Uterus (tissue), 4 donors: ENCODE measurements around the gene EPYC. TPM values are rescaled to one million over a fixed set of nuclear protein-coding genes. Genes with fewer than 3 reads are reported as not detected.

Experiments used
- DNase-seq, 2 donors: peaks; one replicate each; pipeline ENCODE4 v3.0.0-alpha.2; 2019 to 2020
- H3K27ac ChIP-seq, 2 donors: fragments of 200-600 bp; sonication (generic); 1 replicate in 1 of 2; 2 replicates in 1 of 2; pipeline ENCODE4 v1.5.1; 2016 to 2018
- H3K27me3 ChIP-seq, 2 donors: fragments of 200-600 bp; sonication (generic); one replicate each; pipeline ENCODE4 v1.5.1; 2018 to 2019; ENCODE audit warnings: control low read depth in 1 of 2
- H3K36me3 ChIP-seq, 2 donors: fragments of 200-600 bp; sonication (generic); one replicate each; pipeline ENCODE4 v1.5.1; 2019; ENCODE audit warnings: control low read depth in 1 of 2
- H3K4me1 ChIP-seq, 2 donors: fragments of 200-600 bp; sonication (generic); one replicate each; pipeline ENCODE4 v1.5.1; 2018 to 2019; ENCODE audit warnings: control low read depth in 1 of 2
- H3K4me3 ChIP-seq, 2 donors: fragments of 200-600 bp; sonication (generic); 1 replicate in 1 of 2; 2 replicates in 1 of 2; pipeline ENCODE4 v1.5.1; 2018 to 2019; ENCODE audit warnings: mild to moderate bottlenecking in 1 of 2
- H3K9me3 ChIP-seq, 2 donors: fragments of 200-600 bp; sonication (generic); one replicate each; pipeline ENCODE4 v1.5.1; 2019; ENCODE audit warnings: control low read depth in 1 of 2
- POLR2A ChIP-seq, 2 donors: fragments of 450-650 bp; IDR thresholded peaks; one replicate each; pipeline ENCODE4 v1.6.1; 2016; ENCODE audit warnings: antibody characterized with exemption in 2 of 2, mild to moderate bottlenecking in 1 of 2, moderate library complexity in 1 of 2
- intact Hi-C: fragments of 100-400 bp; cut with DNase I; formaldehyde crosslinking; loops from one replicate; pipeline ENCODE4 v1.15.1; 2023; ENCODE audit warnings: low total_unique reads
- total RNA-seq, 4 donors: library from RNA; depleted of rRNA in 3 of 4; stranded (reverse); fragments of >200 nt in 3 of 4; gene quantifications; one replicate each; pipeline versions ENCODE4 v1.1.0 to v1.2.4, GENCODE V29; 2014 to 2023
- TF ChIP-seq, protein P1 (sequence below), 4 experiments: fragments of 200-600 bp in 2 of 4; fragments of 450-650 bp in 2 of 4; sonication (generic) in 2 of 4; IDR thresholded peaks; one replicate each; pipeline ENCODE4 v1.5.1; 2016 to 2019; ENCODE audit warnings: antibody characterized with exemption in 4 of 4, mild to moderate bottlenecking in 2 of 4, moderate library complexity in 1 of 4
- donor health status: DM: yes; HTN: yes; CAD: no.

EPYC gene
- total RNA-seq, 4 donors from 2014 or later, result 0.14 TPM; not detected in 3

DNA sequence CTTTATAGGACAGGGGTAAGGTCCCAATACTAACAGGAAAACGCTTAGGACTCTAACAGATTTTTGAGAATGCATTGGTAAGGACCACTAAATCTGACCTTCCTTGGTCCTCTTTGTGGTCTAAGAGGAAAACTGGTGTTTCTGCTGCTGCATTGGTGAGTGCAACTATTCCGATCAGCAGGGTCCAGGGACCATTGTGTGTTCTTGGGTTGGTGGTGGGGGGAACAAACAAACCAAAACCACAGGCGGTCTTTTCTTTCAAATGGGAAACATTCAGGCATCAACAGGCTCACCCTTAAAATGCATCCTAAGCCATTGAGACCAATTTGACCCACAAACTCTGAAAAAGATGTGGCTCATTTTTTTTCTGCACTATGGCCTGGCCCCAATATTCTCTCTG lies 20.7 kb downstream of the EPYC start:
- Histone ChIP-seq H3K36me3 (no peaks in the 10 kb centered on the region), H3K27ac (no peak overlapping the region), H3K4me1 (no peaks in the 10 kb centered on the region), H3K27me3 (no peaks in the 10 kb centered on the region), H3K4me3 (no peak overlapping the region), H3K9me3 (no peaks in the 10 kb centered on the region)
- DNase-seq, result no peak
- intact Hi-C loops, result no loop called here
- TF ChIP-seq, protein P1, sequence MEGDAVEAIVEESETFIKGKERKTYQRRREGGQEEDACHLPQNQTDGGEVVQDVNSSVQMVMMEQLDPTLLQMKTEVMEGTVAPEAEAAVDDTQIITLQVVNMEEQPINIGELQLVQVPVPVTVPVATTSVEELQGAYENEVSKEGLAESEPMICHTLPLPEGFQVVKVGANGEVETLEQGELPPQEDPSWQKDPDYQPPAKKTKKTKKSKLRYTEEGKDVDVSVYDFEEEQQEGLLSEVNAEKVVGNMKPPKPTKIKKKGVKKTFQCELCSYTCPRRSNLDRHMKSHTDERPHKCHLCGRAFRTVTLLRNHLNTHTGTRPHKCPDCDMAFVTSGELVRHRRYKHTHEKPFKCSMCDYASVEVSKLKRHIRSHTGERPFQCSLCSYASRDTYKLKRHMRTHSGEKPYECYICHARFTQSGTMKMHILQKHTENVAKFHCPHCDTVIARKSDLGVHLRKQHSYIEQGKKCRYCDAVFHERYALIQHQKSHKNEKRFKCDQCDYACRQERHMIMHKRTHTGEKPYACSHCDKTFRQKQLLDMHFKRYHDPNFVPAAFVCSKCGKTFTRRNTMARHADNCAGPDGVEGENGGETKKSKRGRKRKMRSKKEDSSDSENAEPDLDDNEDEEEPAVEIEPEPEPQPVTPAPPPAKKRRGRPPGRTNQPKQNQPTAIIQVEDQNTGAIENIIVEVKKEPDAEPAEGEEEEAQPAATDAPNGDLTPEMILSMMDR (IDR thresholded peaks at IDR 0.05), result no peak
- TF ChIP-seq POLR2A (IDR thresholded peaks at IDR 0.05), result no peak

DNA sequence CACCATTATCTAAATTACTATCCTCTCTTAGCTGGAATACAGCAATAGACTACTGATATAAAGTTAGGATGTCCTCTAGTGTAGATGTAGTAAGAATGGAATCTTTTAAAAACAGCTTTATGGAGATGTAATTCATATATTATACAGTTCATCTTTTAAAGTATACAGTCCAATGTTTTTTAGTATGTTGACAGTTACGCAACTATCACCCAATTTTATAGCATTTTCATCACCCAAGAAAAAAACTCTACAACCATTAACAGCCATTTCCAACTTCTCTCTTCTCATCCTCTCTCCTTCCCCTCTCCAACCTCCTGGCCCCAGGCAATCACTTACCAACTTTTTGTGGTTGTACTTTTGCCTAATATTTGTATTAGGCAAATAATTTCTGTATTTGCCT lies 22.6 kb downstream of the EPYC start:
- Histone ChIP-seq H3K4me3 (no peak overlapping the region), H3K4me1 (no peaks in the 10 kb centered on the region), H3K27ac (no peak overlapping the region), H3K36me3 (no peaks in the 10 kb centered on the region), H3K27me3 (no peaks in the 10 kb centered on the region), H3K9me3 (no peaks in the 10 kb centered on the region)
- TF ChIP-seq, protein P1 (IDR thresholded peaks at IDR 0.05), result no peak
- TF ChIP-seq POLR2A (IDR thresholded peaks at IDR 0.05), result no peak
- no peak for DNase-seq
- intact Hi-C loops, result no loop called here

DNA sequence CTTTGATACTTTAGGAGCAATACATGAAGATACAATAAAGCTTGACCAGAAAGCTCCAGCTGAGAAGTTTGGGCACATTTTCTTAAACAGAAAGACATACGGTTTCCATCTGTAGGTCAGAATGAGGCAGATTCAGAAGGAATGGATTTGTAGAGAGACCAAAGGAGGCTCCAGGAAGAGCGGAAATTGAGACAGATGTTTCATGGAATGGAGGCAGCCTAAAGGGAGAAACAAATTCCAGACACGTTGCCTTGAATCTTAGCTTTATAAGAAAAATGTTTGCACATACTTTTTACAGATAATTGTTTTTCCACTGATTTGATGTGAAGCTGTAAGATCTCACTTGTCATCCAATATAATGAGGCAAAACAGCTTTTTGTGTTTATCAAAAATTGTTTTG lies 24.8 kb downstream of the EPYC start:
- Histone ChIP-seq H3K4me3 (no peak overlapping the region), H3K36me3 (no peaks in the 10 kb centered on the region), H3K27me3 (no peaks in the 10 kb centered on the region), H3K27ac (peak overlapping the region; percentile 64 to 69), H3K4me1 (no peaks in the 10 kb centered on the region), H3K9me3 (no peaks in the 10 kb centered on the region)
- TF ChIP-seq, protein P1 (IDR thresholded peaks at IDR 0.05), result no peak
- TF ChIP-seq POLR2A (IDR thresholded peaks at IDR 0.05), result no peak
- DNase-seq, result no peak
- intact Hi-C loops, result loop anchor here (10.0 kb wide), 1 partner anchor 375 kb away; no protein-coding TSS in a partner anchor

DNA sequence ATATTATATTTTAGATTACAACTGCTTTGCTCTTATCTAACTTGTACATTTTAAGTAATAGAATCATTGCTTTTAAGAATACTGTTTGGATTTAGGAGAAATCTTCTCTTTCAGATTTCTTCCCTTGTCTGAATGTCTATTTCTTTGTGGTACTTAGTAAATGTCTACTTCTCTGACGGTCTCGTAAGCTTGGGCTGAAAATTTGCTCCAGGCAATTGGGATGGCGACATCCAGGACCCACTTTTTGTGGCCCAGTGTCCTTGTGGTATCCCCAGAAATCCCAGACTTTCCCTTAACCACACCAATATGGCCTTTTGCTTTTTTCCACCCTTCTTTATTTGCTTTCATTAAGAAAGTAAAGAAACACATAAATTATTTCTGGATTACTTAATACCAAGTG lies 25.8 kb downstream of the EPYC start:
- intact Hi-C loops, result loop anchor here (10.0 kb wide), 1 partner anchor 376 kb away; no protein-coding TSS in a partner anchor
- DNase-seq, result no peak
- no peak overlapping the region for H3K4me3 ChIP-seq
- H3K9me3 ChIP-seq, result no peaks in the 10 kb centered on the region
- TF ChIP-seq, protein P1 (IDR thresholded peaks at IDR 0.05), result no peak
- TF ChIP-seq POLR2A (IDR thresholded peaks at IDR 0.05), result no peak
- no peaks in the 10 kb centered on the region for H3K36me3 ChIP-seq
- H3K27ac ChIP-seq, result peak overlapping the region; percentile 64 to 69
- H3K4me1 ChIP-seq, result no peaks in the 10 kb centered on the region
- no peaks in the 10 kb centered on the region for H3K27me3 ChIP-seq

DNA sequence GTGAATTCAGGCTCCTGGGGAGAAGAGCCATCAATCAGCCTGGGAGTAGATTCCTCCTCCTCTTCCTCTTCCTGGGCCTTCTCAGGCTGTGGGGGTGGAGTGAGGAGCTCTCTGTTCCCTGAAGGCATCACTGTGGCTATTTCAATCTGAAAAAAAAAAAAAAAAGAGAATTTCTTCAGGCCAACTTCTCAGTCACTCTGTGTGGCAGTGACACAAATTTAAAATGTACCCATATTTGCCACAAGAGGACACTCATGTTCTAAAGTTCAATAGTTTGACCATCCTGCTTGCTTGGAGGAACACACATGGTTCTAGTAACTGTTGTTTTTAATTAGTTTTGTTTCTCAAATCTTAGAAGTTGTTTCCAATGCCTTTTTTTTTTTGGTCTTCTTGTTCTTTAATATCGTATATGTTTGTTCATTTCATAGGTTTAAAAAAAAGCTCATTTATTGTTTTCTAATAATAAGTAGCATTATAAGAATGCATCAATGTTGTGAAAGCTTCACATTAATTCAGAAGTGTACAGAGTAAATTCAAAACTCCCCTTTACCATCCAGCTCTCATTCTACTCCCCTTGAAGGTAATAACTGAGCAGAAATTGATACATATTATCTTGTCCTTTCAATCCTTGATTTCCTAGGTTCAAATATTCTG lies 26.5 kb downstream of the EPYC start:
- intact Hi-C loops, result loop anchor here (10.0 kb wide), 1 partner anchor 377 kb away; no protein-coding TSS in a partner anchor
- peak in 1 of 2 donors; percentile 21 for DNase-seq
- H3K27ac ChIP-seq, result peak overlapping the region; percentile 69 to 71

More for the DNA sequence above, 26.5 kb downstream of the EPYC start:
- Histone ChIP-seq H3K36me3 (no peaks in the 10 kb centered on the region), H3K4me1 (no peaks in the 10 kb centered on the region), H3K9me3 (no peaks in the 10 kb centered on the region), H3K4me3 (no peak overlapping the region), H3K27me3 (no peaks in the 10 kb centered on the region)
- TF ChIP-seq, protein P1 (IDR thresholded peaks at IDR 0.05), result peak; percentile 73 to 93 (median 77)
- no peak for TF ChIP-seq POLR2A (IDR thresholded peaks at IDR 0.05)
